ENCODE results near the gene TESMIN.

TESMIN gene

DNA sequence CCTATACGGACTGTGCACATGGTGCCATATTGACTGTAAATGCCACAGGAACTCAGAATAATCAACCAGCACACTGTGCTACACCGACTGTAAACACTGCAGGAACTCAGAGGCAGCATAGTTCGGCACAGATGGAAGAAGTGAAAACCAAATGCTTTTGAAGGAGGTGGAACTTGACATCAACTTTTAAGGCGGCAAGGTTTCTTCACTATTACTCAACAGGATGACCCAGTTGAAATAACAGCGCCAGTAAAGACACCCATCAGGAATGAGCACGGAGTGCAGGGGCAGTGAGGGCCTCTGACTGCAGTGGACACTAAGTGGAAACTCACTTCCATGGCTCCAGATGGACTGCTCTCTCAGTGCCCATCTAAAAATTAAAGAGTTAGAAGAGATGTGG is 15.7 kb downstream of the TESMIN start:
- TF ChIP-seq, protein P1, sequence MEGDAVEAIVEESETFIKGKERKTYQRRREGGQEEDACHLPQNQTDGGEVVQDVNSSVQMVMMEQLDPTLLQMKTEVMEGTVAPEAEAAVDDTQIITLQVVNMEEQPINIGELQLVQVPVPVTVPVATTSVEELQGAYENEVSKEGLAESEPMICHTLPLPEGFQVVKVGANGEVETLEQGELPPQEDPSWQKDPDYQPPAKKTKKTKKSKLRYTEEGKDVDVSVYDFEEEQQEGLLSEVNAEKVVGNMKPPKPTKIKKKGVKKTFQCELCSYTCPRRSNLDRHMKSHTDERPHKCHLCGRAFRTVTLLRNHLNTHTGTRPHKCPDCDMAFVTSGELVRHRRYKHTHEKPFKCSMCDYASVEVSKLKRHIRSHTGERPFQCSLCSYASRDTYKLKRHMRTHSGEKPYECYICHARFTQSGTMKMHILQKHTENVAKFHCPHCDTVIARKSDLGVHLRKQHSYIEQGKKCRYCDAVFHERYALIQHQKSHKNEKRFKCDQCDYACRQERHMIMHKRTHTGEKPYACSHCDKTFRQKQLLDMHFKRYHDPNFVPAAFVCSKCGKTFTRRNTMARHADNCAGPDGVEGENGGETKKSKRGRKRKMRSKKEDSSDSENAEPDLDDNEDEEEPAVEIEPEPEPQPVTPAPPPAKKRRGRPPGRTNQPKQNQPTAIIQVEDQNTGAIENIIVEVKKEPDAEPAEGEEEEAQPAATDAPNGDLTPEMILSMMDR (IDR thresholded peaks at IDR 0.05; ENCODE audit: low read depth, low read length) = no peak
- Histone ChIP-seq H3K27me3 (ENCODE audit: insufficient read depth, low read depth, severe bottlenecking) (no peaks in the 10 kb centered on the region), H3K9me3 (ENCODE audit: severe bottlenecking) (no peaks in the 10 kb centered on the region), H3K36me3 (no peaks in the 10 kb centered on the region), H3K4me3 (ENCODE audit: low read depth, low read length) (no peak overlapping the region), H3K27ac (no peak overlapping the region)
- no peak for DNase-seq

GRCh38 chr11:68735125-68735524 is 16.2 kb downstream of the TESMIN start:
- Histone ChIP-seq H3K27me3 (ENCODE audit: insufficient read depth, low read depth, severe bottlenecking) (no peaks in the 10 kb centered on the region), H3K4me3 (ENCODE audit: low read depth, low read length) (no peak overlapping the region)
- TF ChIP-seq, protein P1 (IDR thresholded peaks at IDR 0.05; ENCODE audit: low read depth, low read length) = no peak

DNA sequence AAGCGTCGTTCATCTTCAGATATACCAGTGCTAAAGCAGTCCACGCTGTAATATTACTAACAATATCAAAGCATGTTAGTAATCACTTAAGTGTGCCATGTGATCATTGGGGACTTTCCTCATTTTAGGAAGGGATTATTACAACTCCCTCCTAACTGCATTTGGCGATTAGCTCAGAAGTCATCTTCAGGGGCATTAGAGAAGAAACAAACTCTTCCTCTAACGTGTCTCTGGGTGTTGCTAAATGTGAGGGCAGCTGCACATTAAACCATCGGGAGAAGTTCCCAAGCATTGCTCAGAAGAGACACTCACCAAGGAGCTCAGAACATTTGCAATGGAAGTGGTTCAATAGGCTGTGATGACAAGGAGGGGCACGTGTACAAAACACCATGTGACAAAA is 17.2 kb downstream of the TESMIN start:
- no peaks in the 10 kb centered on the region for H3K9me3 ChIP-seq (ENCODE audit: severe bottlenecking)
- no peaks in the 10 kb centered on the region for H3K36me3 ChIP-seq
- DNase-seq = no peak
- TF ChIP-seq, protein P1 (IDR thresholded peaks at IDR 0.05; ENCODE audit: low read depth, low read length) = no peak
- H3K4me3 ChIP-seq (ENCODE audit: low read depth, low read length) = no peak overlapping the region
- H3K27ac ChIP-seq = no peak overlapping the region
- no peaks in the 10 kb centered on the region for H3K27me3 ChIP-seq (ENCODE audit: insufficient read depth, low read depth, severe bottlenecking)

More at GRCh38 chr11:68735125-68735524, 16.2 kb downstream of the TESMIN start:
- no peaks in the 10 kb centered on the region for H3K36me3 ChIP-seq
- no peak overlapping the region for H3K27ac ChIP-seq
- no peak for DNase-seq
- no peaks in the 10 kb centered on the region for H3K9me3 ChIP-seq (ENCODE audit: severe bottlenecking)

GRCh38 chr11:68727783-68728182 is 23.5 kb downstream of the TESMIN start:
- DNase-seq = no peak
- Histone ChIP-seq H3K9me3 (ENCODE audit: severe bottlenecking) (no peaks in the 10 kb centered on the region), H3K36me3 (no peaks in the 10 kb centered on the region), H3K27me3 (ENCODE audit: insufficient read depth, low read depth, severe bottlenecking) (no peaks in the 10 kb centered on the region), H3K4me3 (ENCODE audit: low read depth, low read length) (no peak overlapping the region), H3K27ac (no peak overlapping the region)
- TF ChIP-seq, protein P1 (IDR thresholded peaks at IDR 0.05; ENCODE audit: low read depth, low read length) = no peak

GRCh38 chr11:68724293-68724692 is 27.0 kb downstream of the TESMIN start:
- TF ChIP-seq, protein P1 (IDR thresholded peaks at IDR 0.05; ENCODE audit: low read depth, low read length) = no peak
- DNase-seq = no peak
- H3K4me3 ChIP-seq (ENCODE audit: low read depth, low read length) = no peak overlapping the region
- no peaks in the 10 kb centered on the region for H3K36me3 ChIP-seq
- H3K27ac ChIP-seq = no peak overlapping the region
- no peaks in the 10 kb centered on the region for H3K27me3 ChIP-seq (ENCODE audit: insufficient read depth, low read depth, severe bottlenecking)
- H3K9me3 ChIP-seq (ENCODE audit: severe bottlenecking) = no peaks in the 10 kb centered on the region

DNA sequence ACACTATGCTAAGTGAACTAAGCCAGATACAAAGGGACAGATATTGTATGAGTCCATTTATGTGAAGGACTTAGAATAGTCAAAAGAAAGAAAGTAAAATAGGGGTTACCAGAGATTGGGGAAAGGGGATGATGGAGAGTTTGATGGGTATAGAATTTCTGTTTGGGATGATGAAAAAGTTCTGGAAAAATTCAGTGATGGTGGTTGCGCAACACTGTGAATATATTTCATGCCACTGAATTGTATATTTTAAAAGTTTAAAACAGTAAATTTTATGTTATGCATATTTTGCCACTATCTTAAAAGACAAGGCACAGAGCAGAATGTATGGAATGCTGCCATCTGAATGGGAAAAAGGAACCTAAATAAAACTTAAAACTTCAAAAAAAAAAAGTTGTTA is 29.2 kb downstream of the TESMIN start:
- H3K9me3 ChIP-seq (ENCODE audit: severe bottlenecking) = no peaks in the 10 kb centered on the region
- no peak for DNase-seq
- H3K4me3 ChIP-seq (ENCODE audit: low read depth, low read length) = no peak overlapping the region
- H3K27ac ChIP-seq = no peak overlapping the region
- TF ChIP-seq, protein P1 (IDR thresholded peaks at IDR 0.05; ENCODE audit: low read depth, low read length) = no peak
- no peaks in the 10 kb centered on the region for H3K27me3 ChIP-seq (ENCODE audit: insufficient read depth, low read depth, severe bottlenecking)
- H3K36me3 ChIP-seq = no peaks in the 10 kb centered on the region

All from WERI-Rb-1 (cell line).